Activated CD8-positive, alpha-beta memory T cell treated with anti-CD3 and anti-CD28 coated beads, Interleukin-2, amount 50 U/mL, for 24 hours (primary cell): ENCODE data around the gene CDK9.
"Not testable (repeated sequence)": the region's sequence is repeated elsewhere in the genome, so short reads cannot be mapped to it uniquely, and the experiment has no call there.

Experiments used
- DNase-seq: peaks from one replicate; pipeline ENCODE4 v3.0.0-alpha.2; 2020; ENCODE audit errors: extremely low read depth

CDK9 gene

GRCh38 chr9:127825319-127826051, 39.7 kb downstream of the CDK9 start:
- DNase-seq = no peak

DNA sequence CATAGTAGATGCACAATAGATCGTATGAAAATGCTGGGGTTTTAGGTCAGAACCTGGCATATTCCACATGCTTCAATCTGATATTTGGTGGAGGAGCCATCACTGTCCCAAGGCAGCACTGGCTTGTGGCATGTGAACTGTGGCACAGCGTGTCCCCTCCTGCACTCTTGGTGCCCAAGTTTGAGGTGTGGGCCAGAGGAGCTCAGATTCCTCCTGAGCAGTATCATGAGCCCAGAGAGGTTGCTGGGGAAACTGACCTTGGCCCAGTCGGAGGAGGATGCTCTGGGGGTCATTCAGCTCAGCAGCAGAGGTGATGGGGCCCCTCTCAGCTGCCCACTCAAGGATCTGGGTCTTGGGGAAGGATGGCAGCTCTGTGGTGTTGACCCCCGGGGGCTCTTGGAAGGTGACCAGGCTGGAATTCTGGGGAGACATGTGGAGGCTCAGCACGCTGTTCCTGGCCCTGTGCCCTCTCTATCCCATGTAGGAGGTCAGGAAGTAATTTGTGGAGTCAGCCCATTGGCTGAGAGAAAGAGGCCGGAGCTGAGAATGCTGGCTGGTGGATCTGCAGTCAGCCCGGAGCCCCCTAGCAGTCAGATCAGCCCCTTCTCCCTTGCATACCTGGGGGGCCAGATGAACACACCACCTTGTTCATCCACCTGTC, 40.5 kb downstream of the CDK9 start:
- no peak for DNase-seq

DNA sequence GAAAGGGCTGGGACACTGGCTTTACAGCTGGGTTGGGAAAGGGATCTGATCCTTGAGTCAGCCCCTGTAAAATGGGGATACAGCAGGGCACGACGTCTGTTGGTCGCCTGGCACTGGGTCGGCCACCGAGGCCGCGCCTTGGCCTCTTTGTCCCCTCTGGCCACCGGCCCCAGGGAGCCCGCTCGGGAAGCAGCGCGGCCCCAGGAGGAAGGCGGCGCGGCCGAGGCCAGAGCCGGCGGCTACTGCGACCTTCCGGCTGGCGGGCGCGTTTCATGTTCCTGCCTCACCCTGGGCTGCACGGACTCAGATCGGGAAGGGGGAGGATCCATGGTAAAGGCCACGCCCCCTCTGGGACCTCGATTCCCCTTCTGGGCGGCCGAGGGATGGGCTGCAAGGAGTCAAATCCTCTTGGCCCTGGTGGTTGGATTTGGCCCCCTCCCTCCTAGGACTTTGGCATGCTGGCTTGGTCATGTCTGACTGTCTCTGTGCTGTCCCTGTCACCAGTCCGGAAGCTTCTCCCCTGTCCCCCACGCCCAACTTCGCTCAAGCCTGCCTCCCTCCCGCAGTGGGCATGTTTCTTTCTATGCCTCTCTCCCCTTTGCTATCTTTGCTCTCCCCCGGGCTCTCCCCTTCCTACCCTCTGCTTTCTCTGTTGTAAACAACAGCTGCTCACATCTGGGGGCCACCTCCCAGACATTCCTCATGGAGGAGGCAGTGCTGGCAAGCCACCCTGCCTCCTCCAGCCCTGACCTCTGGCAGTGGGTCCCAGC, 42.6 kb downstream of the CDK9 start:
- no peak for DNase-seq

DNA sequence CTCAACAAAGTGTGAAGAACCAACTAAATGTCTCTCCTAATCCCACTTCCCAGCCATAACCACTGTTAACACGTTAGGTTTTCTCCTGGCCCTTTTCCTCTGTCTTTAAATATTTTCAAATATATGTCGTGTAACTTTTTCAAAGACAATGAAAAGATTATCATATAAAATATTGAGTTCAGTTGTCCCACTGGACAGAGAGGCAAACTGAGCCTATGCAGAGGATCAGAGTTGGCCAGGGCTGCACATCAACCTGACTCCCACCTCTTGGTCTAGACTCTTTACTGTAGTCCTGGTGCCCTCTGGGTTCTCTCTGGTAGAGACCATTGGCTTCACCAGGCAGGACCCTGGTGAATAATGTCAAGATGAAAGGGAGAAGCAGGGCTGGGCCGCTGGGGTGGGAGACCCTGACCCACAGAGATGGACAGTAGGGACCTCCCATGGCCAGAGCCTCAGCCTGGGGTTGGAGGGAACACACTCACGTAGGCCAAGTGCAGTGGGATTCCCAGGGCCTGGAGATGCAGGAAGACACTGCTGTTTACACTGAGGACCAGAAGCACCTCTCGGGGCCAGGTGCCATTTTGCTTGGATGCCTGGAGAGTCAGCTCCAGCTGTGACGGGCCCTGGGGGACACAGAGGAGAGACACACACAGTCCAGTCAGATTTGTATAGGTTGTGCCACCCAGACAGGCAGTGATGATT, 43.5 kb downstream of the CDK9 start:
- no peak for DNase-seq

DNA sequence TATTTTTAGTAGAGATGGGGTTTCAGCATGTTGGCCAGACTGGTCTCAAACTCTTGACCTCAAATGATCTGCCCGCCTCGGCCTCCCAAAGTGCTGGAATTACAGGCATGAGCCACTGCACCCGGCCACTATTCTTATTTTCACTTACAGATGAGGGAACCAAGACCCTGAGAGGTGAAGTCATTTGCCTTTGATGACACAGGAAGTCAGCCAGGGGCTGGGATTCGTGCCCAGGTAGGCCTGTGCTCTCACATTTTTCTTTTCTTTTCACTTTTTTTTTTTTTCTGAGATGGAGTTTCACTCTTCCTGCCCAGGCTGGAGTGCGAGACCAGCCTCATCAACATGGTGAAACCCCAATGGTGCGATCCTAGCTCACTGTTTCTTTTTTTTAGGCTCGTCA, 46.4 kb downstream of the CDK9 start:
- DNase-seq = no peak

DNA sequence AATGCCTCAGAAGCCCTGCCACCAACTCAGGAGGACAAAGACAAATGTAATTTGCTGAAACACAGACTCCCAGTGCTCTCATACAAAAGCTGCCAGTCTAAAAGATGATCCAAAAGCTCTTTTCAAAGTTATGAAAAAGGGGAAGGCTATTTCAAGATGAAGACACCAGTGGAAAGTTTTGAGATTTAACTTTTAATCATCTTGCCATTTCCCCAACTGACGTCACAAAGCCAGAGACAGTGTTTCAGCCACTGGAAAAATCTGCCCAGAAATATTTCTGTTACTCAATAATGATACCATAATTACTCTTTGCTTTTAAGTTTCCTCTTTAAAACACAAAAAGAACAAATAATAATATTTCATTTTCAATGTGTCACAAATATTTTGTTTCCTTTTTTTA, 47.7 kb downstream of the CDK9 start:
- DNase-seq = no peak

DNA sequence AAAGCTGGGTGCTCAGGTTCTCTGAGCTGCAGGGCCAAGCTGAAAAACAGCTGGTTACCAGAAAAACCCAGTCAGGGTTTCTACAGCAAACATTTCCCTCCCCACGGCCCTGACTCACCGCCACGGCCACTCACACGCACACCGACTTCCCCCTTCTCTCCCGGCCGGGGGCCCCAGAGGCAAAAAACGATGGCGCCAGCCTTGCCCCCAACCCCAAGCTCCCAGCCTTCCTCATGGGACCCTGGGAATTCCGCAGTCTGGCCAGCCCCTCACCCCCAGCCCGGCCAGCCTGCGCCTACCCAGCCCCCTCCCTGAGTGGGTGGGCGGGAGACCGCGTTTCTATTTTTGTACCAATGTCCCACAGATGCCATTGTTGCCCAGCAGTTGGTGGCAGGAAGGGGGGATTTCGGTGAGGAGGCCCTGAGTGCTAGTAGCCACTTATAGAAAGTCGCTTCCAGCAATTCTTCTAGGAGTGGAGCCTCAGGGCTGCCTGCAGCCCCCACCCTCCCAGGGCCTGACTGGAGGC, 50.2 kb downstream of the CDK9 start:
- no peak for DNase-seq

- not testable (repeated sequence) for DNase-seq
Measured at GRCh38 chr9:127836561-127836960, 50.7 kb downstream of the CDK9 start.

DNA sequence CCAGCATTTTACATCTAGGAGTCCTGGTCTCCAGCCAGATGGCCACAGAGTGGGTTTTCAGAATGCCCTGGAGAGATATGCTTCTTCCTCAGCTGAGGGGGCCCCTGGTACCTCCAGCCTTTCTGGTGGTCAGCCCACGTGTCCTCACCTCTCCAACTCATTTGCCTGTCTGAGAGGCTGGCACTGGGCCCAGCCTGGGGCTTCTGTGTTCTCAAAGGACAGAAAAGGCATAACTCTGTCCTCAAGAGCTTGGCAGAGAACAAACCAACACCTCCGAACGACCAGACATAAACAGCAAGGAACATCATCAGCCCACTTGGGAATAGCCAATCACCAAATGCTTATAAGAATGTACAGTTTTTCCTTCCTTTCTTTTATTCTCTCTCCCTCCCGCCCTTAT, 51.5 kb downstream of the CDK9 start:
- DNase-seq = no peak

GRCh38 chr9:127838375-127839078, 52.7 kb downstream of the CDK9 start:
- DNase-seq = no peak
